ENCODE data around the gene SSH2. TPM values are rescaled to one million over a fixed set of nuclear protein-coding genes. Genes with fewer than 3 reads are reported as not detected.

The SSH2 gene
- polyA plus RNA-seq, 1 donor from 2014 or later: 16.6 TPM

GRCh38 chr17:29757788-29758187, 172.2 kb downstream of the SSH2 start:
- no peaks in the 10 kb centered on the region for H3F3A ChIP-seq (ENCODE audit: insufficient read depth, low read length, poor library complexity, severe bottlenecking)
- H3K79me2 ChIP-seq (replicated peaks; ENCODE audit: insufficient read depth, low read length): peaks cover 3% of the 10 kb centered on the region
- peaks cover 9% of the 10 kb centered on the region for H4K20me1 ChIP-seq (ENCODE audit: insufficient read depth)
- no peak overlapping the region for H2AFZ ChIP-seq (ENCODE audit: low read depth, low read length)
- H3K4me2 ChIP-seq (ENCODE audit: low read length): no peak overlapping the region
- TF ChIP-seq CTCF (IDR thresholded peaks at IDR 0.05; ENCODE audit: poor library complexity, severe bottlenecking): no peak
- TF ChIP-seq MXI1 (conservative IDR thresholded peaks at IDR 0.05; ENCODE audit: poor library complexity, severe bottlenecking): no peak
- no peak for TF ChIP-seq REST (IDR thresholded peaks at IDR 0.05; ENCODE audit: borderline replicate concordance)
- no peak for TF ChIP-seq TAF1 (IDR thresholded peaks at IDR 0.05; ENCODE audit: low read depth)
- TF ChIP-seq EZH2 (IDR thresholded peaks at IDR 0.05; ENCODE audit: borderline replicate concordance, insufficient read depth, low read length, poor library complexity, severe bottlenecking): no peak
- no peak for TF ChIP-seq POLR2AphosphoS5 (IDR thresholded peaks at IDR 0.05)
- no peak for TF ChIP-seq SMC3 (conservative IDR thresholded peaks at IDR 0.05; ENCODE audit: poor library complexity)
- no peak for TF ChIP-seq RAD21 (conservative IDR thresholded peaks at IDR 0.05)
- TF ChIP-seq EP300 (conservative IDR thresholded peaks at IDR 0.05; ENCODE audit: poor library complexity, severe bottlenecking): no peak
- no peak overlapping the region for H3K27ac ChIP-seq (ENCODE audit: low read length)
- no peaks in the 10 kb centered on the region for H3K9me2 ChIP-seq (ENCODE audit: insufficient read depth, low read length)
- no peaks in the 10 kb centered on the region for H3K36me3 ChIP-seq (ENCODE audit: insufficient read depth, low read length)
- no peak overlapping the region for H3K9ac ChIP-seq (ENCODE audit: low read length)
- H3K27me3 ChIP-seq (ENCODE audit: insufficient read depth, low read depth, low read length): no peaks in the 10 kb centered on the region
- H3K4me3 ChIP-seq (ENCODE audit: low read length): no peak overlapping the region
- H3K9me3 ChIP-seq (ENCODE audit: low read length): no peaks in the 10 kb centered on the region

GRCh38 chr17:29753845-29754439, 176.1 kb downstream of the SSH2 start:
- Histone ChIP-seq H2AFZ (ENCODE audit: low read depth, low read length) (no peak overlapping the region), H3K79me2 (replicated peaks; ENCODE audit: insufficient read depth, low read length) (peaks cover 3% of the 10 kb centered on the region), H3K9me2 (ENCODE audit: insufficient read depth, low read length) (no peaks in the 10 kb centered on the region), H3K27me3 (ENCODE audit: insufficient read depth, low read depth, low read length) (no peaks in the 10 kb centered on the region), H3K9ac (ENCODE audit: low read length) (no peak overlapping the region), H3K27ac (ENCODE audit: low read length) (no peak overlapping the region), H3F3A (ENCODE audit: insufficient read depth, low read length, poor library complexity, severe bottlenecking) (no peaks in the 10 kb centered on the region), H4K20me1 (ENCODE audit: insufficient read depth) (no peaks in the 10 kb centered on the region), H3K36me3 (ENCODE audit: insufficient read depth, low read length) (no peaks in the 10 kb centered on the region), H3K4me3 (ENCODE audit: low read length) (no peak overlapping the region), H3K9me3 (ENCODE audit: low read length) (no peaks in the 10 kb centered on the region), H3K4me2 (ENCODE audit: low read length) (no peak overlapping the region)
- TF ChIP-seq EZH2 (IDR thresholded peaks at IDR 0.05; ENCODE audit: borderline replicate concordance, insufficient read depth, low read length, poor library complexity, severe bottlenecking) (no peak), CTCF (IDR thresholded peaks at IDR 0.05; ENCODE audit: poor library complexity, severe bottlenecking) (no peak), TAF1 (IDR thresholded peaks at IDR 0.05; ENCODE audit: low read depth) (no peak), POLR2AphosphoS5 (IDR thresholded peaks at IDR 0.05) (no peak), EP300 (conservative IDR thresholded peaks at IDR 0.05; ENCODE audit: poor library complexity, severe bottlenecking) (no peak), RAD21 (conservative IDR thresholded peaks at IDR 0.05) (no peak), REST (IDR thresholded peaks at IDR 0.05; ENCODE audit: borderline replicate concordance) (no peak), MXI1 (conservative IDR thresholded peaks at IDR 0.05; ENCODE audit: poor library complexity, severe bottlenecking) (no peak), SMC3 (conservative IDR thresholded peaks at IDR 0.05; ENCODE audit: poor library complexity) (no peak)

Data from neural cell (in vitro differentiated cells).